ENCODE data around the gene SPHK2.

GRCh38 chr19:48669903-48670668, 50.8 kb downstream of the SPHK2 start:
- TF ChIP-seq, protein P1, sequence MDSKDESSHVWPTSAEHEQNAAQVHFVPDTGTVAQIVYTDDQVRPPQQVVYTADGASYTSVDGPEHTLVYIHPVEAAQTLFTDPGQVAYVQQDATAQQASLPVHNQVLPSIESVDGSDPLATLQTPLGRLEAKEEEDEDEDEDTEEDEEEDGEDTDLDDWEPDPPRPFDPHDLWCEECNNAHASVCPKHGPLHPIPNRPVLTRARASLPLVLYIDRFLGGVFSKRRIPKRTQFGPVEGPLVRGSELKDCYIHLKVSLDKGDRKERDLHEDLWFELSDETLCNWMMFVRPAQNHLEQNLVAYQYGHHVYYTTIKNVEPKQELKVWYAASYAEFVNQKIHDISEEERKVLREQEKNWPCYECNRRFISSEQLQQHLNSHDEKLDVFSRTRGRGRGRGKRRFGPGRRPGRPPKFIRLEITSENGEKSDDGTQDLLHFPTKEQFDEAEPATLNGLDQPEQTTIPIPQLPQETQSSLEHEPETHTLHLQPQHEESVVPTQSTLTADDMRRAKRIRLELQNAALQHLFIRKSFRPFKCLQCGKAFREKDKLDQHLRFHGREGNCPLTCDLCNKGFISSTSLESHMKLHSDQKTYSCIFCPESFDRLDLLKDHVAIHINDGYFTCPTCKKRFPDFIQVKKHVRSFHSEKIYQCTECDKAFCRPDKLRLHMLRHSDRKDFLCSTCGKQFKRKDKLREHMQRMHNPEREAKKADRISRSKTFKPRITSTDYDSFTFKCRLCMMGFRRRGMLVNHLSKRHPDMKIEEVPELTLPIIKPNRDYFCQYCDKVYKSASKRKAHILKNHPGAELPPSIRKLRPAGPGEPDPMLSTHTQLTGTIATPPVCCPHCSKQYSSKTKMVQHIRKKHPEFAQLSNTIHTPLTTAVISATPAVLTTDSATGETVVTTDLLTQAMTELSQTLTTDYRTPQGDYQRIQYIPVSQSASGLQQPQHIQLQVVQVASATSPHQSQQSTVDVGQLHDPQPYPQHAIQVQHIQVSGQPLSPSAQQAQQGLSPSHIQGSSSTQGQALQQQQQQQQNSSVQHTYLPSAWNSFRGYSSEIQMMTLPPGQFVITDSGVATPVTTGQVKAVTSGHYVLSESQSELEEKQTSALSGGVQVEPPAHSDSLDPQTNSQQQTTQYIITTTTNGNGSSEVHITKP (tag by site-specific recombination; IDR thresholded peaks at IDR 0.05): no peak
- TF ChIP-seq CTCF (tag by site-specific recombination; IDR thresholded peaks at IDR 0.05) (no peak), ZNF777 (tag by site-specific recombination; IDR thresholded peaks at IDR 0.05; ENCODE audit: borderline replicate concordance) (no peak), ZNF398 (tag by site-specific recombination; IDR thresholded peaks at IDR 0.05) (no peak), ZNF670 (tag by site-specific recombination; IDR thresholded peaks at IDR 0.05; ENCODE audit: low read depth) (no peak), ZEB2 (tag by site-specific recombination; IDR thresholded peaks at IDR 0.05) (no peak), ZNF449 (tag by site-specific recombination; IDR thresholded peaks at IDR 0.05) (no peak), ZBTB6 (tag by site-specific recombination; IDR thresholded peaks at IDR 0.05) (no peak), ZNF704 (tag by site-specific recombination; IDR thresholded peaks at IDR 0.05) (no peak)

Measured in HEK293 (cell line).